NCI-H128 (cell line): ENCODE measurements around the gene WFS1.

Experiments used
- DNase-seq: peaks from one replicate; lab custom pipeline; 2025; ENCODE audit not compliant: unreplicated experiment; lab: John Stamatoyannopoulos, UW

The WFS1 gene

DNA sequence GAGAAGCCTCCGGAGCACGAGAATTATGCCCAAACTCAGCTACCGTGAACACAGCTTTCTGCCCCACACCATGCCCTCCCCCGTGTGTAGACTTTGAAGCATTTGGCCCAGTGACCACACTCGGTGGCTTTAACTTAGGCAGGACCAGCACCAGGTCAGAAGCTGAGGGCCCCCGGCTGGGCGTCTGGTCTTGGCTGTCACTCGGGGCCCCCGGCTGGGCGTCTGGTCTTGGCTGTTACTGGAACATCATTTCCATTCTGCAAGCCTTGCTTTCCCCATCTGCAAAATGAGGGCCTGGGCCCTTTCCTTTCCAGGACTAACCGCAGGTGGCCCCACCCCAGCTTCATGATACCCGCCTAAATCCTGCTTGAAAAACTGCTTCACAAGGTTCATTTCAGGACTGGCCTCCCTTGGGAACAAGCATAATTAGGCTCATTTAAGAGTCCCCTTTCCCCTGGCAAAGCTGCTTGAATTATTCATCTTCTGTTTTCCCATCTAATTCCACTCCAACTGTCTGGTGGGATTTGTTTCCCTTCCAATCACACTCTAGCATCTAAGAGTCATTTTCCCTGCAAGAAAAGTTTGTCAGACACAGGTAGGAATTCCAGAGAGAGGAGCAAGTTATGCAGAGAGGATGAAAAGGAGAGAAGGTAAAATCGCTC is 82.5 kb downstream of the WFS1 start:
- DNase-seq: no peak
